ENCODE measurements around the gene GRXCR1.

The GRXCR1 gene

GRCh38 chr4:42927946-42928345, 35.4 kb downstream of the GRXCR1 start:
- no peak overlapping the region for H3K27ac ChIP-seq (ENCODE audit: extremely low read depth, low read depth, low read length)
- H3K36me3 ChIP-seq (ENCODE audit: control insufficient read depth in 2 of 2, insufficient read depth in 1 of 2, low read length in 2 of 2) = no peaks in the 10 kb centered on the region
- CTCF ChIA-PET = no interaction called here
- TF ChIP-seq SALL2 (tag by site-specific recombination; IDR thresholded peaks at IDR 0.05; ENCODE audit: borderline replicate concordance) (no peak), ZNF513 (tag by site-specific recombination; IDR thresholded peaks at IDR 0.05) (no peak), ZNF184 (tag by site-specific recombination; IDR thresholded peaks at IDR 0.05) (no peak), BCL11A (tag by site-specific recombination; IDR thresholded peaks at IDR 0.05; ENCODE audit: low read depth) (no peak)
- no peaks in the 10 kb centered on the region for H3K4me1 ChIP-seq (ENCODE audit: control insufficient read depth, insufficient read depth, low read length)
- H3K4me3 ChIP-seq (ENCODE audit: low read depth, low read length) = no peak overlapping the region
- no peaks in the 10 kb centered on the region for H3K9me3 ChIP-seq (ENCODE audit: control insufficient read depth, insufficient read depth, low read depth, low read length)
- POLR2A ChIA-PET = no interaction called here

DNA sequence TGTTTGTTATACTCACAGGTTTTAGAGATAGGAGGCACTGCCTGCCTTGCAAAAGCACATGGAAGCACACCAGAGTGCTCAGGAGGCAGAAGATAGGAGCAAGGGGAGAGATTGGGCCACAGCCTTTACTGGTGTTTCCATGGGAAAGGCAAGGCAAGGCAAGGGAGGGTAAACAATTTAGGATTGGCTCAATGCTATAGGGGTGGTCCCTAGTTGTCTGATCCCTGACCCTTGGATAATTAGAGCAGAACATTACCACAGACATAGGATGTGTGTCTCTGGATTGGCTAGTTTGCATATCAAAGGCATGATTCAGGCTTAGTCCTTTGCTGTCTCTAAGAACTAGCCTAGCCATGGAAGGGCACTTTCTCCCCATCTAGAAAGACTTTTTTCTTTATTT, 36.1 kb downstream of the GRXCR1 start:
- no peak for TF ChIP-seq ZFHX2 (tag by site-specific recombination; conservative IDR thresholded peaks at IDR 0.05)
- no peak for TF ChIP-seq ZNF449 (tag by site-specific recombination; IDR thresholded peaks at IDR 0.05)
- no peak for TF ChIP-seq ZNF324 (tag by site-specific recombination; IDR thresholded peaks at IDR 0.05)
- TF ChIP-seq ATF2 (tag by site-specific recombination; IDR thresholded peaks at IDR 0.05; ENCODE audit: low read depth) = no peak
- no peak for TF ChIP-seq ZNF521 (tag by site-specific recombination; IDR thresholded peaks at IDR 0.05)
- no peak for TF ChIP-seq ZNF214 (tag by site-specific recombination; IDR thresholded peaks at IDR 0.05; ENCODE audit: borderline replicate concordance)
- H3K9me3 ChIP-seq (ENCODE audit: control insufficient read depth, insufficient read depth, low read depth, low read length) = no peaks in the 10 kb centered on the region
- CTCF ChIA-PET = no interaction called here
- no peak overlapping the region for H3K4me3 ChIP-seq (ENCODE audit: low read depth, low read length)
- POLR2A ChIA-PET = no interaction called here
- H3K27ac ChIP-seq (ENCODE audit: extremely low read depth, low read depth, low read length) = no peak overlapping the region
- H3K36me3 ChIP-seq (ENCODE audit: control insufficient read depth in 2 of 2, insufficient read depth in 1 of 2, low read length in 2 of 2) = no peaks in the 10 kb centered on the region
- H3K4me1 ChIP-seq (ENCODE audit: control insufficient read depth, insufficient read depth, low read length) = no peaks in the 10 kb centered on the region

DNA sequence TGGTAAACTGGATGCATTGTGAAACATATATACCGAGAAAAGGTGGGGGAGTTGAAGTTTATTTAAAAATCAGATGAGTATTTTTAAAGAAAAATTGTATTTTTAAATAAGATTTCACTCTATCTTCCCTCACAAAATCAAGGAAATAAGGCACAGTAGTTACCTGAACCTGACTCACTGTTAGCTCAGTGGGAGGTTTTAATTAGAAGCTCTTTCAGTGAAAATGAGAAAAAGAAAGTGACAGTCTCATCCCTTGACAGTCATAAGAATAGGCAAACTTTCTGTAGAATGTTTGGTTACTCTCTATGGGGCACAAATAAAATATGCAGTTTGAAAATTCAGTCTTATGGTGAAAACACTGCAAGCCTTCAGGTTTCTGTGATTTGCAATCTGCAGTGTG, 49.7 kb downstream of the GRXCR1 start:
- TF ChIP-seq ZNF701 (tag by site-specific recombination; IDR thresholded peaks at IDR 0.05) = no peak
- TF ChIP-seq ZBTB21 (tag by site-specific recombination; IDR thresholded peaks at IDR 0.05) = no peak
- no peak for TF ChIP-seq ZNF114 (tag by site-specific recombination; IDR thresholded peaks at IDR 0.05)
- TF ChIP-seq ZNF280D (tag by site-specific recombination; IDR thresholded peaks at IDR 0.05) = no peak
- TF ChIP-seq BCL11A (tag by site-specific recombination; IDR thresholded peaks at IDR 0.05; ENCODE audit: low read depth) = no peak
- TF ChIP-seq ZNF501 (tag by site-specific recombination; IDR thresholded peaks at IDR 0.05) = no peak
- TF ChIP-seq KLF7 (tag by site-specific recombination; IDR thresholded peaks at IDR 0.05; ENCODE audit: borderline replicate concordance) = no peak
- TF ChIP-seq, protein P1, sequence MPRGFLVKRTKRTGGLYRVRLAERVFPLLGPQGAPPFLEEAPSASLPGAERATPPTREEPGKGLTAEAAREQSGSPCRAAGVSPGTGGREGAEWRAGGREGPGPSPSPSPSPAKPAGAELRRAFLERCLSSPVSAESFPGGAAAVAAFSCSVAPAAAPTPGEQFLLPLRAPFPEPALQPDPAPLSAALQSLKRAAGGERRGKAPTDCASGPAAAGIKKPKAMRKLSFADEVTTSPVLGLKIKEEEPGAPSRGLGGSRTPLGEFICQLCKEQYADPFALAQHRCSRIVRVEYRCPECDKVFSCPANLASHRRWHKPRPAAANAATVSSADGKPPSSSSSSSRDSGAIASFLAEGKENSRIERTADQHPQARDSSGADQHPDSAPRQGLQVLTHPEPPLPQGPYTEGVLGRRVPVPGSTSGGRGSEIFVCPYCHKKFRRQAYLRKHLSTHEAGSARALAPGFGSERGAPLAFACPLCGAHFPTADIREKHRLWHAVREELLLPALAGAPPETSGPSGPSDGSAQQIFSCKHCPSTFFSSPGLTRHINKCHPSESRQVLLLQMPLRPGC (tag by site-specific recombination; IDR thresholded peaks at IDR 0.05) = no peak
- TF ChIP-seq MYNN (tag by site-specific recombination; IDR thresholded peaks at IDR 0.05; ENCODE audit: borderline replicate concordance) = no peak
- TF ChIP-seq MZF1 (tag by site-specific recombination; IDR thresholded peaks at IDR 0.05; ENCODE audit: borderline replicate concordance) = no peak
- TF ChIP-seq ZNF37A (tag by site-specific recombination; IDR thresholded peaks at IDR 0.05) = no peak
- TF ChIP-seq ZNF707 (tag by site-specific recombination; IDR thresholded peaks at IDR 0.05) = no peak
- Histone ChIP-seq H3K36me3 (ENCODE audit: control insufficient read depth in 2 of 2, insufficient read depth in 1 of 2, low read length in 2 of 2) (no peaks in the 10 kb centered on the region), H3K4me3 (ENCODE audit: low read depth, low read length) (no peak overlapping the region), H3K9me3 (ENCODE audit: control insufficient read depth, insufficient read depth, low read depth, low read length) (no peaks in the 10 kb centered on the region), H3K4me1 (ENCODE audit: control insufficient read depth, insufficient read depth, low read length) (no peaks in the 10 kb centered on the region), H3K27ac (ENCODE audit: extremely low read depth, low read depth, low read length) (no peak overlapping the region)
- CTCF ChIA-PET = no interaction called here
- POLR2A ChIA-PET = no interaction called here

All from HEK293 (cell line).